GM12878 (cell line): ENCODE results near the gene ZNF260. TPM values are rescaled to one million over a fixed set of nuclear protein-coding genes. Genes with fewer than 3 reads are reported as not detected.
A peak's percentile ranks its signal among the peaks of the same experiment; 100 is the strongest.

Experiments
- BRCA1 ChIP-seq: IDR thresholded peaks from 2 replicates; pipeline ENCODE4 v1.6.1; 2011; ENCODE audit warnings: low read depth, low read length, improper control_type of control experiment
- E4F1 ChIP-seq: fragments of 450-650 bp; IDR thresholded peaks from 2 replicates; pipeline ENCODE4 v1.6.1; 2018; ENCODE audit warnings: borderline replicate concordance, mild to moderate bottlenecking; ENCODE audit not compliant: partially characterized antibody
- HDAC6 ChIP-seq: fragments of 200-600 bp; sonication (generic); IDR thresholded peaks from one replicate; pipeline ENCODE4 v1.8.0; 2017; ENCODE audit warnings: antibody characterized with exemption; ENCODE audit not compliant: unreplicated experiment
- IRF4 ChIP-seq: IDR thresholded peaks from 2 replicates; pipeline ENCODE4 v1.6.1; 2011; ENCODE audit warnings: low read depth, low read length
- LARP7 ChIP-seq: fragments of 450-650 bp; IDR thresholded peaks from 2 replicates; pipeline ENCODE4 v1.6.1; 2017; ENCODE audit warnings: mild to moderate bottlenecking
- MEF2B ChIP-seq: fragments of 450-650 bp; IDR thresholded peaks from 2 replicates; pipeline ENCODE4 v1.6.1; 2018; ENCODE audit warnings: mild to moderate bottlenecking, moderate library complexity; ENCODE audit not compliant: partially characterized antibody, poor library complexity, severe bottlenecking
- MLLT1 ChIP-seq: fragments of 450-650 bp; IDR thresholded peaks from 2 replicates; pipeline ENCODE4 v1.6.1; 2016; ENCODE audit warnings: mild to moderate bottlenecking
- NR2C2 ChIP-seq: IDR thresholded peaks from 2 replicates; pipeline ENCODE4 v1.6.1; 2011; ENCODE audit warnings: borderline replicate concordance, low read depth; ENCODE audit not compliant: control insufficient read depth, insufficient read length
- NRF1 ChIP-seq: conservative IDR thresholded peaks from 2 replicates; pipeline ENCODE4 v1.6.1; 2011; ENCODE audit warnings: mild to moderate bottlenecking, low read depth, low read length, improper control_type of control experiment
- RCOR1 ChIP-seq: conservative IDR thresholded peaks from 2 replicates; pipeline ENCODE4 v1.6.1; 2012; ENCODE audit warnings: low read depth, low read length, improper control_type of control experiment
- SIN3A ChIP-seq: IDR thresholded peaks from 2 replicates; pipeline ENCODE4 v1.6.1; 2012; ENCODE audit warnings: low read depth, low read length, improper control_type of control experiment
- SMARCA5 ChIP-seq: fragments of 450-650 bp; IDR thresholded peaks from 2 replicates; pipeline ENCODE4 v1.6.1; 2017; ENCODE audit warnings: mild to moderate bottlenecking
- TBL1XR1 ChIP-seq: IDR thresholded peaks from 2 replicates; pipeline ENCODE4 v1.6.1; 2012; ENCODE audit warnings: low read depth, low read length, improper control_type of control experiment
- ZNF207 ChIP-seq: fragments of 450-650 bp; IDR thresholded peaks from 2 replicates; pipeline ENCODE4 v1.6.1; 2014; ENCODE audit warnings: antibody characterized with exemption, mild to moderate bottlenecking, borderline replicate concordance
- ZNF24 ChIP-seq: fragments of 450-650 bp; IDR thresholded peaks from 2 replicates; pipeline ENCODE4 v1.6.1; 2017; ENCODE audit warnings: antibody characterized with exemption, mild to moderate bottlenecking
- polyA plus RNA-seq, 11 experiments: library from polyadenylated mRNA; depleted of rRNA in 4 of 11; unstranded in 6 of 11; stranded (reverse) in 5 of 11; fragments of >200 nt; fragmentation: Nextera tagmentation in 4 of 11; fragmentation: Illumina TruSeq in 1 of 11; extraction: Ambion mirVana in 4 of 11; extraction: Trizol in 1 of 11; gene quantifications; 1 replicate in 1 of 11; 2 replicates in 10 of 11; pipeline versions ENCODE4 v1.2.1 to v1.2.3, GENCODE V29; 2011 to 2016; ENCODE audit warnings: inconsistent platforms in 2 of 11, missing spikeins in 2 of 11, low read depth in 1 of 11
- total RNA-seq, 4 experiments: library from RNA; depleted of rRNA in 3 of 4; stranded (reverse); fragments of >200 nt in 3 of 4; fragmentation: Illumina TruSeq in 1 of 4; extraction: Trizol in 1 of 4; gene quantifications; 2 replicates each; pipeline versions ENCODE4 v1.2.1 to v1.2.3, GENCODE V29; 2013 to 2021

Gene ZNF260
- total and polyA plus RNA-seq, 10 of the 15 experiments (the other 5 are each of a cell fraction or from before 2014, with no cell fraction given), result 1.9 to 9.7 (median 7.1) TPM

DNA sequence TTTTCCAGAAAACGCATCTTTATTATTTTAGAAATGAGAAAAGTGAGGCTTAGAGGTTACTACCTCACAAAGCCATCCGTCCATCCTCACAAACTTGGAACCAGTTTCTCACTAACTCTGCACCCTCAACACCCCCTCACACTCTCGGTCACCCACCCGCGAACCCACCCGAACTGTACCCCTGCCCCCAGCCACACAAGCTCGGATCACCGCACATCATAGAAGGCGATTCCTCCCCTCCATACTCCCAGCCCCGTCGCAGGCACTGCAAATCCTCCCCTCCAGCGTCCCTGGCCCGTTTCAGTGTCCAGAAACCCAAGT, 238 bp downstream of the ZNF260 start (continued):
- TF ChIP-seq ZNF24 (no peak), NRF1 (no peak), SMARCA5 (no peak), BRCA1 (no peak), LARP7 (no peak), NR2C2 (no peak), HDAC6 (no peak), E4F1 (no peak), MLLT1 (0 out of 2 replicates have a peak, but pooled peaks have one; percentile 13), SIN3A (no peak), IRF4 (no peak), RCOR1 (no peak), ZNF207 (no peak), TBL1XR1 (0 out of 2 replicates have a peak, but pooled peaks have one; percentile 38), MEF2B (peak; percentile 73)
- TF ChIP-seq, all 136 proteins: peak for 4
